8988T (cell line): ENCODE measurements around the gene XPC.
A peak's percentile ranks its signal among the peaks of the same experiment; 100 is the strongest.
"Not testable (repeated sequence)": the region's sequence is repeated elsewhere in the genome, so short reads cannot be mapped to it uniquely, and the experiment has no call there.

Experiments used
- DNase-seq: peaks from one replicate; pipeline ENCODE4 v3.0.0; 2011

The XPC gene

GRCh38 chr3:14178247-14179113 is at the start of gene XPC, which contains the start of gene LSM3:
XPC (minus strand) TSS chr3:14178601; CDS start chr3:14178568, 33 bp downstream.
LSM3 (plus strand) TSS chr3:14178817; CDS start chr3:14178861, 44 bp downstream.
- peak; percentile 64 for DNase-seq

GRCh38 chr3:14227856-14228255 is 49.5 kb upstream of the XPC start:
- DNase-seq, result no peak

- DNase-seq, result not testable (repeated sequence)
Measured at GRCh38 chr3:14226351-14226750, 48.0 kb upstream of the XPC start.

GRCh38 chr3:14225421-14225820 is 47.0 kb upstream of the XPC start:
- DNase-seq, result no peak

- no peak for DNase-seq
Measured at GRCh38 chr3:14224895-14225294, 46.5 kb upstream of the XPC start.

GRCh38 chr3:14223595-14223994 is 45.2 kb upstream of the XPC start:
- DNase-seq, result no peak

- no peak for DNase-seq
Measured at GRCh38 chr3:14222900-14223594, 44.6 kb upstream of the XPC start.

- DNase-seq, result no peak
Measured at GRCh38 chr3:14222457-14222856, 44.1 kb upstream of the XPC start.

- DNase-seq, result no peak
Measured at GRCh38 chr3:14221902-14222301, 43.5 kb upstream of the XPC start.

GRCh38 chr3:14220933-14221332 is 42.5 kb upstream of the XPC start:
- DNase-seq, result no peak

GRCh38 chr3:14218355-14218754 is 40.0 kb upstream of the XPC start:
- DNase-seq, result no peak

GRCh38 chr3:14216257-14217048 is 38.1 kb upstream of the XPC start:
- no peak for DNase-seq

- no peak for DNase-seq
Measured at GRCh38 chr3:14214764-14215163, 36.4 kb upstream of the XPC start.

- no peak for DNase-seq
Measured at GRCh38 chr3:14213066-14213774, 34.8 kb upstream of the XPC start.

- no peak for DNase-seq
Measured at GRCh38 chr3:14212032-14212431, 33.6 kb upstream of the XPC start.

GRCh38 chr3:14211621-14212020 is 33.2 kb upstream of the XPC start:
- no peak for DNase-seq

- DNase-seq, result no peak
Measured at GRCh38 chr3:14210843-14211594, 32.6 kb upstream of the XPC start.

- DNase-seq, result no peak
Measured at GRCh38 chr3:14210290-14210688, 31.9 kb upstream of the XPC start.

- no peak for DNase-seq
Measured at GRCh38 chr3:14209581-14210289, 31.3 kb upstream of the XPC start.

GRCh38 chr3:14208977-14209394 is 30.6 kb upstream of the XPC start:
- no peak for DNase-seq

- no peak for DNase-seq
Measured at GRCh38 chr3:14208168-14208567, 29.8 kb upstream of the XPC start.
